NCI-H524 (cell line): ENCODE data around the gene SCUBE1.

Experiments used
- DNase-seq, 2 experiments: peaks; one replicate each; lab custom pipeline; 2025; lab: John Stamatoyannopoulos, UW

The SCUBE1 gene

GRCh38 chr22:43277987-43278601 is 65.1 kb downstream of the SCUBE1 start:
- no peak for DNase-seq

DNA sequence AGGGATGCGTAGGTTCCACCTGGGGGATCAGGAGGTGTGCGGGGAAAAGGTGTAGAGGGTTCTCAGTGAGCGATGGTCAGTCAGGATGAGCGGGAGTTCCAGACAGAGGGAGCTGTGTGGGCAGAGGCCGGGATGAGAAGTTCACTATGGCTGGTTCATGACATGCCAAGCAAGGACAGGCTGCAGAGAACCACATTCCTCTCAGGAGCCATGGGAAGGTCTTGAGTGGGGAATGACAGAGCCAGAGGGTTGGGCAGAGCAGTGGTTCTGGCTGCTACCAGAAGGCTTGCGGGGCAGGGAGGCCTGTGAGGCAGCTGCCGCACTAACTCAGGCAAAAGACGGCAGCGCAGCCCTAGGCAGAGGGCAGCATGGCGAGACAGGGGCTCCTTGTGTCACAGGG is 66.1 kb downstream of the SCUBE1 start:
- no peak for DNase-seq

GRCh38 chr22:43276321-43276720 is 66.9 kb downstream of the SCUBE1 start:
- no peak for DNase-seq

GRCh38 chr22:43275545-43276317 is 67.4 kb downstream of the SCUBE1 start:
- no peak for DNase-seq

DNA sequence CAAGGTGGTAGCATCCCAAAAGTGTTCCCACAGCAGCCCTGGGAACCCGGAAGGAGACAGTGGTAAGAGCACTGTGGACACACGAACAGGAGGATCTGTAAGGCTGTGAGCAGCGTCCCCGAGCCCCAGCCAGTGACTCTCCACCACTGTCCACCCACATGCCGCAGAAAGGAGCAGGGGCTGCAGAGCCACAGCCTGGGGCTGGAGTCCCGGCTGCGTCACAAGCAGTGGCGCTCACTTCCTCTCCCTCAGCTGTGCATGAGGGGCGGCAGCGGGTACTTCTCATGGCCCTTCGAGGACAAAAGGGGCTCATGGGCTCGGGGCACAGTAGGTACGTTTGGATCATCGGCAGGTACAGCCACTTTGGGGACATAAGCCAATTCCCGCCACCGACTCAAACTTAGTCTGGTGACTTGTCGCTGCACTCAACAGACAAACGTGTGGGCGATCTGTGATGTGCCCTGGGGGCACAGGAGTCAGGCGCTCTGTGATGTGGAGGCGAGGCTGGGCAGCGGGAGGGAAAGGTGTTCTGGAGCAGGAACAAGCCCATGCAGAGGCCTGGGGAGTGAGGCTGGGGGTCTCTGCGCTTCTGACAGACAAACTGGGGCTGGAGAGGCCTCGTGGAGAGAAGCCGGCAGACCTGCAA is 68.5 kb downstream of the SCUBE1 start:
- no peak for DNase-seq

DNA sequence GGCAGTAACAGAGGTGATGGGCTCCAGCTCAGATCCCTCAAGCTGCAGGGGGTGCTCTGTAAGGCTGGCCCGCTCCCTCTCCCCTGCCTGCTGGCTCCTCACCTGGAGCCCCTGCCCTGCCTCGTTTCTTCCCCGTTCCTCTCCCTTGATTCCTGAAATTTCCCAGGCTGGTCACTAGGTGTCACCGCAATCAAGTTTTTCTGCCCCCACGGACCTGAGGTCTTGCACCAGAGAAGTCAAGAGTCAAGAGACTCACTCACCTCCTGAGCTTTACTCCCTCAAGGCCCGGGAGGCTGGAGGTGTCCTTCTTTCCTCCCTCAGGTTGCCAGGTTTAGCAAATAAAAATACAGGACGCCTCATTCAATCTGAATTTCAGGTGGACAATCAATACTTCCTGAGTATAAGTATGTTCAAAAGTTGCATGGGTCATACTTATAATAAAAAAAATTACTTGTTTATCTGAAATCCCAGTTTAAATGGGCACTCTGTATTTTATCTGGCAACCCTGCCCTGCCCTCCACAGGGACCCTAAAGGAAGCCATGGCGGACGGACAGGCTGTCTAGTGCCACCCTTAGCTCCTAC is 69.2 kb downstream of the SCUBE1 start:
- peak; percentile 34 to 69 for DNase-seq

DNA sequence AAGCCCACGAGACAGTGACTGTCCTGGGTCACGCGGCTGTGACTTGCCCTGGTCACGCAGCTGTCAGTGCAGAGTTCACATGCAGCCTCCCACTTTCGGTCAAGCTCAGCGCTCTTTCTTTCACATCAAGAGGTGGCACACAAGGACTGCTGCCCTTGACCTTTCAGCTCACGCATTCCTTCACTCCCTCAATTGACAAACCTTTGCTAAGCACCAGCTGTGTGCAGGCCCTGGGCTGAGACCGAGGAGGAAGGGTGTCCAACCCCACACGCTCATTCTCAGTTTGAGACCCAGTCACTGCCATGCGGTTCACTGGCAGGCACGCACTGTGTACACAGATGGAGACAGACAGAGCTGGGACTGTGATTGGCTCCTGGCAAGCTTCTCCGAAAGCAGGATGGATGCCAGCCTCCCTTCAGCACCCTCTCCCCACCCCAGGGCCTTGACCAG is 70.3 kb downstream of the SCUBE1 start:
- DNase-seq = no peak

GRCh38 chr22:43272301-43272700 is 70.9 kb downstream of the SCUBE1 start:
- DNase-seq = no peak

GRCh38 chr22:43270949-43271348 is 72.2 kb downstream of the SCUBE1 start:
- no peak for DNase-seq

- DNase-seq = peak in 1 of 2 experiments; percentile 22
These were observed 72.8 kb downstream of the SCUBE1 start for GRCh38 chr22:43270314-43270908.

GRCh38 chr22:43269646-43270045 is 73.5 kb downstream of the SCUBE1 start:
- no peak for DNase-seq

- DNase-seq = no peak
These were observed 73.9 kb downstream of the SCUBE1 start for GRCh38 chr22:43269246-43269645.

DNA sequence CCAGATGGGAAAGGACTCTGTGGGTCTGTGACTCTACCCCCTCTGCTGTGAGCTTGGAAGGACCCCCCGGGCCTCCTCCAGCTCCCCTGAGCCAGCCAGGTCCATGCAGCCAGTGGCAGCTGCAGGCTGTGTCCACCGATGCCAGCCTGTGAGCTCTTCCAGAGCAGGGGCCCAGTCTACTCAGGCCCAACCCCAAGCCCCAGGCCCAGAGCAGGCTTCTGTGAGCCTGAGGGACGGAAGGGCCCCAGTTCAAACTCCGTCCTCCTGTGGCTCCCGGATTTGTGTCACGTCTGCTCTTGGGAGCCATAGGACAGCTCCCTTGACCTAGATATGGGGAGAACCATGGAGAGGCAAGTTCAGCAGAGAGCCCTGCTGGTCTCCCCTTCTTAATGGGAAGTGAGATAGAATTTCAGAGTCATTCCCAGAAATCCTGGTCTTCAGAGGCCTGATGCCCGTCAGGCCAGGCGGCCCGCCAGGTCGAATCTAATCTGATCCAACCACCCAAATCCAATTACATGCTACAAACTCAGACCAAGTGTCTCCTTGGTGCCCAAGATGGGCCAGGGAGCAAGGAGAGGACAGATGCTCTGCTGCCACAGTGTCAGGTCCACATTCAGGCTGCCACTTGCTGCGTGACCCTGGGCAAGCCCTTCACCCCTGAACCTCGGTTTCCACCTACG is 75.1 kb downstream of the SCUBE1 start:
- DNase-seq = no peak

DNA sequence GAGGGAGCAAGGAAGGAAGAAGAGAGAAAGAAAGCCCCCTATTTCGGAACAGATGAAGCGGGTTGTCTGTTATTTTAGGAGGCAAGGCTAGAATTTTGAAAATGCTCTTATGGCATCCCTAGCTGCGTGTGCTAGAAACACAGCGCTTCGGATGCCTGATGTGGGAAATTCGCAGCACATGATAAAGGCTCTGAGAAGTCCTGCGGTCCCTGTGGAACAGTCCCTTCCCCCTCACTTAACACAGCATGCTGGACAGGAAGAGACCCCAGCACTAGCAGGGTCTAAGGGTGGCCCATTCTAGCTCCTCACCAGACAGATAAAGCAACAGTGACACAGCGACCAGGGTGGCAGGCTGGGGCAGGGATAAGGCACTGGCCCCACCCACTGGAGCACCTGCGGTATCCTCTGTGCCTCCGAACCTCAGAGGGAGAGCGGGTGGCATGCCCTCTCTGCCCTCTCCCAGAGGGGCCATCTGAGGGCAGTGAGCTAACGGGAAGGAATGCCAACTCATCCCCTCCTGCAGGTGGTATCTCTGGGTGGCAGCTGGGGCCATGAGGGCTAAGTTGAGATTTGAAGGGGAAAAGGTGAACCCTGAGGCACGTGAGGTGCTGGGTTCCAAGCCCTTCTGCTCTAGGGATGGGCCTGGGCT is 75.7 kb downstream of the SCUBE1 start:
- no peak for DNase-seq

GRCh38 chr22:43266076-43266475 is 77.1 kb downstream of the SCUBE1 start:
- no peak for DNase-seq

DNA sequence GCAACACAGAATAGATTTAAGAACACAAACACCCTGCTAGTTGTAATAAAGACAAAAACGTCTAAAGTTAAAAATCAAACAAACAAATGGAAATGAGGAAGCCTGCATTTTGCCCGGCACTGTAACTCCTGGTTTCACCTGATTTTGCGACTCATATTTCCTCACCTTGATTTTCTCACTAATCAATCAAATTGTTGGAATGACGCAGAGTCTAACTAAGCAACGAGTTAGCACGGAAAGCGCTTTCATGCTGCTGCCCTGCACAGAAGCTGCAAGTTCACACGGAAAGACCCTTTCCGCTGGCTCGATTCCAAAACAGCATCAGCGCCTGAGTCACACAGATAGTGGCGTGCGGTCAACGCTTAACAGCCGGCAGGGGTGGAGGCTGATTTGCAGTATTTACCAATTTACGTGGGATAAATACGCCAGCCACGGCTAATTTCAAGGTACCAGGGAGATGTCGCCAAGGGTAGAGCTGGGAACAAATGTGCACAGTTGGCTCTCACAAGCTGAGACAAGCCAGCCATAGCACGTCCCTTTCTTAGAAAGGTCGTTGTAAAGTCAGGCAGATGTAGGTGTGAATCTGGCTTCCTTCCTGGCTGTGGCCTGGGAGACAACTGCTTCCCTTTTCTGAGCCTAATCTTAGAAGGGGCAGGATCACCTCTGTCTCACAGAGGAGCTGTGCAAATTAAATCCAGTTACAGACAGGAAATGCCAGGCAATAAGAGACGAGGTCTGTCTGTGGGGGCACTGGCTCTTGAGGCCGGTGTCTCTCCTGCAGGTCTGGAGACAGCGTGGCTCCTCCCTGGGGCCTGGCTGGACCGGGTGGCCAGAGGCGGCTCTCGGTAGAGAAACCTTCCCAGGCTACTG is 79.3 kb downstream of the SCUBE1 start:
- peak; percentile 11 to 58 for DNase-seq

- DNase-seq = no peak
These were observed 80.1 kb downstream of the SCUBE1 start for GRCh38 chr22:43262990-43263644.

DNA sequence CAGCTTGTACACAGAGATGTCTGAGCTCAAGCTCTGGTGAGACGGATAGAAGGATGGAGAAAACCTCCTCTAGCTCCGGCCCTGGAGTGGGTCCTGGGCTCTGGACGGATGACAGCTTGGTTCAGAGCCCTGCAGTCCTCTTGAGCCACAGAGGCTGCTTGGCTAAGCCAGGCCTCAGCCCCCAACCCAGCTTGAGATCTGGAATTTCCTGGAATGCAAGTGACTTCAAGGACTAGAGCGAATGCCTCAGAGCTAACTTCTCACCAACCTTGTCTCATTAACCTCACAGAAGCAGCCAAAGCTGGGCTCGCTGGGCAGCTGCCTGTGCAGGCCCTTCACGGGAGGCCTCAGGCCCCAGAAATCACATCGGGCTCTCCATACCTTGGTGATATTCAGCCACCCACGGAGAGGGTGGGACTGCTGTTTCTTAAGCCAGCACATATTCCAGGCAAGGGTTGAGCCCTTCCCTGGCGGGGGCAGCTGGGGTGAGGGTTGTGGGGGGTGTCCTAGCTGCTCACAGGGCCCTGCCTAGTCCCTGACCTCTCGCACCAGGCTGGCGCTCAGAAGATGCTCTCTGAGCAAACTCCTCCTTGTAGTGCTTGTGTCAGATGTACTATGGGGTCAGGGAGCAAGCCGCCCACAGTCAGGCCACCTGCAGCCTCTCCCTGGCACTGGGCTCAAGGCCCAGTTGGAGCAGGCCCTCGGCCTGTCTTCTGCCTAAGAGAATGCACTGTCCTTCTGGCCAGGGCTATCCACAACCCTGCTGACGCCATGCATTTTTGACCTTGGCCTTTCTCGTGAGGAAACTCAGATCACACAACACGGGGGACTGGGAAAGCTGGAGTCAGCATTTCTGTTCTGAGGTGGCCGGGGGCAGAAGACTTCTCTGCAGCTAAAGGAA is 82.6 kb downstream of the SCUBE1 start:
- DNase-seq = no peak

- no peak for DNase-seq
These were observed 85.2 kb downstream of the SCUBE1 start for GRCh38 chr22:43257961-43258360.
